KMS-11 (cell line): ENCODE results near the gene TSR3.

Experiments used
- H2AFZ ChIP-seq: fragments of 200-600 bp; sonication (generic); 2 replicates; pipeline ENCODE4 v1.6.1; 2016; ENCODE audit warnings: antibody characterized with exemption, mixed run types, low read depth
- H3K27ac ChIP-seq: fragments of 200-600 bp; sonication (generic); 2 replicates; pipeline ENCODE4 v1.6.1; 2016; ENCODE audit warnings: mild to moderate bottlenecking, mixed run types
- H3K27me3 ChIP-seq: fragments of 200-600 bp; sonication (generic); 2 replicates; pipeline ENCODE4 v1.6.1; 2017; ENCODE audit warnings: mild to moderate bottlenecking, low read depth, mixed run types, moderate library complexity; ENCODE audit not compliant: insufficient read depth
- H3K36me3 ChIP-seq: fragments of 200-600 bp; sonication (generic); 2 replicates; pipeline ENCODE4 v1.6.1; 2017; ENCODE audit warnings: mild to moderate bottlenecking, mixed run types; ENCODE audit not compliant: insufficient read depth
- H3K4me1 ChIP-seq: fragments of 200-600 bp; sonication (generic); 2 replicates; pipeline ENCODE4 v1.6.1; 2016; ENCODE audit warnings: mild to moderate bottlenecking, low read depth, mixed run types; ENCODE audit not compliant: poor library complexity, severe bottlenecking
- H3K4me2 ChIP-seq: fragments of 200-600 bp; sonication (generic); 2 replicates; pipeline ENCODE4 v1.7.0; 2016; ENCODE audit warnings: mild to moderate bottlenecking, mixed run types
- H3K4me3 ChIP-seq: fragments of 200-600 bp; sonication (generic); IDR thresholded peaks from 2 replicates; pipeline ENCODE4 v1.6.1; 2017; ENCODE audit warnings: low read depth, low read length, mixed read lengths; ENCODE audit not compliant: insufficient read depth
- H3K79me2 ChIP-seq: fragments of 200-600 bp; sonication (generic); 2 replicates; pipeline ENCODE4 v1.6.1; 2016; ENCODE audit warnings: low read depth, mixed run types; ENCODE audit not compliant: insufficient read depth
- H3K9ac ChIP-seq: fragments of 200-600 bp; sonication (generic); 2 replicates; pipeline ENCODE4 v1.6.1; 2016; ENCODE audit warnings: mild to moderate bottlenecking, mixed run types
- H4K20me1 ChIP-seq: fragments of 200-600 bp; sonication (generic); 2 replicates; pipeline ENCODE4 v1.6.1; 2016; ENCODE audit warnings: mild to moderate bottlenecking, mixed run types; ENCODE audit not compliant: insufficient read depth
- TF ChIP-seq, protein P1 (sequence below): fragments of 200-600 bp; sonication (generic); conservative IDR thresholded peaks from 2 replicates; pipeline ENCODE4 v1.6.1; 2017; ENCODE audit warnings: low read depth, mild to moderate bottlenecking, antibody characterized with exemption, low read length, moderate library complexity, mixed read lengths

The TSR3 gene

DNA sequence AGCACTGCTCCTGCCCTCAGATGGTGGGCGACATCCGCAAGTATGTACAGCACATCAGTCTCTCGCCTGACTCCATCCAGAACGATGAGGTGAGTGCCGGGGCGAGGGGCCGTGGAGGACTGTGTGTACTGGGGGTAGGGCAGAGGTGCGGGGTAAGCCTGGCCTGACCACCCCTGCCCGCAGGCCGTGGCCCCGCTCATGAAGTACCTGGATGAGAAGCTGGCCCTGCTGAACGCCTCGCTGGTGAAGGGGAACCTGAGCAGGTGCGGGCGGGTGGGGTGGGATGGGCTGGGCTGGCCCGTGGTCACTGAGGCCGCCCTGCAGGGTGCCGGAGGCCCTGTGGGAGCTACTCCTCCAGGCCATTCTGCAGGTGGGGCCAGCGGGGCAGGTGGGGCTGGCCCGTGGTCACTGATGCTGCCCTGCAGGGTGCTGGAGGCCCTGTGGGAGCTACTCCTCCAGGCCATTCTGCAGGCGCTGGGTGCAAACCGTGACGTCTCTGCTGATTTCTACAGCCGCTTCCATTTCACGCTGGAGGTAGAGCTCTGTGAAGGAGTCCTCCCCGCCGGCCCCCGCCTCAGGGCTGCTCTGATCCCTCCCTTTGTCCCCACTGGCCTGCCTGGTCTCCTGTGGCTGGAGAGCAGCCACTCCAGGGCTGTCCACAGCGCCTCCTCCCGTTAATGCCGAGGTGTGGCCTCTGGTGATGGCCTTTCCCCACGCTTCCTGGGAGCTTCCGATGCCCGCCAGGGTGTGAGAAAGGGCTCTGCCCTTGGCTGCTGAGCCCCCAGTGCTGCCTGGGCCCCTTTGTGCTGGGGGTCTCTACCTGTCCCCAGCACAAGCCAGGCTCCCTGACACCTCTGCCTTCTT lies 5.0 kb downstream of the TSR3 start:
- Histone ChIP-seq H3K79me2 (no peaks in the 10 kb centered on the region; the same call in 1 of the 2 replicates), H3K27ac (no peak overlapping the region), H3K9ac (no peak overlapping the region), H4K20me1 (no peaks in the 10 kb centered on the region), H3K27me3 (peaks cover 13% of the 10 kb centered on the region; the same call in 1 of the 2 replicates), H3K4me1 (peaks cover 25% of the 10 kb centered on the region), H2AFZ (no peak overlapping the region), H3K4me2 (no peak overlapping the region), H3K36me3 (no peaks in the 10 kb centered on the region), H3K4me3 (no peak overlapping the region)
- TF ChIP-seq, protein P1, sequence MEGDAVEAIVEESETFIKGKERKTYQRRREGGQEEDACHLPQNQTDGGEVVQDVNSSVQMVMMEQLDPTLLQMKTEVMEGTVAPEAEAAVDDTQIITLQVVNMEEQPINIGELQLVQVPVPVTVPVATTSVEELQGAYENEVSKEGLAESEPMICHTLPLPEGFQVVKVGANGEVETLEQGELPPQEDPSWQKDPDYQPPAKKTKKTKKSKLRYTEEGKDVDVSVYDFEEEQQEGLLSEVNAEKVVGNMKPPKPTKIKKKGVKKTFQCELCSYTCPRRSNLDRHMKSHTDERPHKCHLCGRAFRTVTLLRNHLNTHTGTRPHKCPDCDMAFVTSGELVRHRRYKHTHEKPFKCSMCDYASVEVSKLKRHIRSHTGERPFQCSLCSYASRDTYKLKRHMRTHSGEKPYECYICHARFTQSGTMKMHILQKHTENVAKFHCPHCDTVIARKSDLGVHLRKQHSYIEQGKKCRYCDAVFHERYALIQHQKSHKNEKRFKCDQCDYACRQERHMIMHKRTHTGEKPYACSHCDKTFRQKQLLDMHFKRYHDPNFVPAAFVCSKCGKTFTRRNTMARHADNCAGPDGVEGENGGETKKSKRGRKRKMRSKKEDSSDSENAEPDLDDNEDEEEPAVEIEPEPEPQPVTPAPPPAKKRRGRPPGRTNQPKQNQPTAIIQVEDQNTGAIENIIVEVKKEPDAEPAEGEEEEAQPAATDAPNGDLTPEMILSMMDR = no peak

DNA sequence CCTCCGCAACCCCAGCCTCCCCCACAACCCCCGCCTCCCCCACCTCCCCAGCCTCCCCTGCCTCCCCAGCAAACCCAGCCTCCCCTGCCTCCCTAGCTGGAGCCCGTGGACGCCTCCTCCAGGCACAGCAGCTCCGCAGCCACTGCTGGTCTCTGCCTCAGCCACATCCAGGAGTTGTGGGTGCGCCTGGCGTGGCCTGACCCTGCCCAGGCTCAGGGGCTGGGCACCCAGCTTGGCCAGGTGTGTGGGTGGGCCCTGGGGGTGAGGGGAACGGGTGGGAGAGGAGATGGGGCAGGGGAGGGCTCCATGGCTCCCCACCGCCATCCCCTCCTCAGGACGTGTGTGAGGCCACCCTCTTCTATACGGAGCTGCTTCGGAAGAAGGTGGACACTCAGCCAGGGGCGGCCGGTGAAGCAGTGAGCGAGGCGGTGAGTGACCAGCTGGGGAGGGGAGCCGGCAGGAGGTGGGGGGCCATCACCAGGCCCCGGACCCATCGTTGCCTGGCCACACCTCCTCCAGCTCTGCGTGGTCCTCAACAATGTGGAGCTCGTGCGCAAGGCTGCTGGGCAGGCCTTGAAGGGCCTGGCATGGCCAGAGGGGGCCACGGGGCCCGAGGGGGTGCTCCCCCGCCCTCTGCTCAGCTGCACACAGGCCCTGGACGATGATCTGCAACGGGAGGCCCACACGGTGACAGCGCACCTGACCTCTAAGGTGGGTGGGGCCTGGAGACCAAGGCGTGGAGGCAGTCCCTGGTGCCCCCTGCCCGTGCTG lies 5.8 kb downstream of the TSR3 start:
- Histone ChIP-seq H3K27ac (no peak overlapping the region), H3K36me3 (no peaks in the 10 kb centered on the region), H3K9ac (no peak overlapping the region), H3K4me3 (no peak overlapping the region), H3K27me3 (peaks cover 21% of the 10 kb centered on the region), H3K4me1 (peaks cover 25% of the 10 kb centered on the region), H2AFZ (no peak overlapping the region), H3K4me2 (no peak overlapping the region), H4K20me1 (no peaks in the 10 kb centered on the region), H3K79me2 (no peaks in the 10 kb centered on the region; the same call in 1 of the 2 replicates)
- TF ChIP-seq, protein P1 = no peak

DNA sequence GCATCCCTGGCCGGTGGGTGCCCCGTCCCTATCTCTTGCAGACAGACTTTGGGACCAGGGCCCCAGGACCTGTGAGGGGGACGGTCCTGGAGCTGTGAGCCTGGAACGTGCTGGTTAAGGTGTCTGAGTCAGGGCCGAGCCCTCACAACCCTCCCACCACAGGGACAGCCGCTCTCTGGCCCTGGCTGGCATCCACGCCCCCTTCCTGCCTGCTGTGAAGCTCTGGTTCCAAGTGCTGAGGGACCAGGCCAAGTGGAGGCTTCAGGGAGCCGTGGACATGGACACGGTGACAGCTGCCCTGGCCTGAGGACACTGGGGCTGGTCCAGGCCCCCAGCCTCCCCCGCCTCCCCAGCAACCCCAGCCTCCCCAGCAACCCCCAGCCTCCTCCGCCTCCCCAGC lies 6.6 kb downstream of the TSR3 start:
- Histone ChIP-seq H2AFZ (no peak overlapping the region), H3K27ac (no peak overlapping the region), H3K4me2 (no peak overlapping the region), H3K4me3 (no peak overlapping the region), H3K4me1 (peaks cover 19% of the 10 kb centered on the region), H3K9ac (no peak overlapping the region), H3K36me3 (no peaks in the 10 kb centered on the region), H3K79me2 (no peaks in the 10 kb centered on the region), H4K20me1 (no peaks in the 10 kb centered on the region), H3K27me3 (peaks cover 25% of the 10 kb centered on the region)
- TF ChIP-seq, protein P1 = no peak

GRCh38 chr16:1344499-1344898 lies 7.2 kb downstream of the TSR3 start:
- no peak overlapping the region for H3K4me3 ChIP-seq
- H3K27ac ChIP-seq = no peak overlapping the region
- TF ChIP-seq, protein P1 = no peak
- no peak overlapping the region for H3K4me2 ChIP-seq
- H3K27me3 ChIP-seq = peaks cover 27% of the 10 kb centered on the region
- no peak overlapping the region for H3K9ac ChIP-seq
- H2AFZ ChIP-seq = no peak overlapping the region
- H3K4me1 ChIP-seq = peaks cover 19% of the 10 kb centered on the region
- H4K20me1 ChIP-seq = no peaks in the 10 kb centered on the region
- no peaks in the 10 kb centered on the region for H3K36me3 ChIP-seq
- H3K79me2 ChIP-seq = no peaks in the 10 kb centered on the region
